ENCODE results near the gene HP.

DNA sequence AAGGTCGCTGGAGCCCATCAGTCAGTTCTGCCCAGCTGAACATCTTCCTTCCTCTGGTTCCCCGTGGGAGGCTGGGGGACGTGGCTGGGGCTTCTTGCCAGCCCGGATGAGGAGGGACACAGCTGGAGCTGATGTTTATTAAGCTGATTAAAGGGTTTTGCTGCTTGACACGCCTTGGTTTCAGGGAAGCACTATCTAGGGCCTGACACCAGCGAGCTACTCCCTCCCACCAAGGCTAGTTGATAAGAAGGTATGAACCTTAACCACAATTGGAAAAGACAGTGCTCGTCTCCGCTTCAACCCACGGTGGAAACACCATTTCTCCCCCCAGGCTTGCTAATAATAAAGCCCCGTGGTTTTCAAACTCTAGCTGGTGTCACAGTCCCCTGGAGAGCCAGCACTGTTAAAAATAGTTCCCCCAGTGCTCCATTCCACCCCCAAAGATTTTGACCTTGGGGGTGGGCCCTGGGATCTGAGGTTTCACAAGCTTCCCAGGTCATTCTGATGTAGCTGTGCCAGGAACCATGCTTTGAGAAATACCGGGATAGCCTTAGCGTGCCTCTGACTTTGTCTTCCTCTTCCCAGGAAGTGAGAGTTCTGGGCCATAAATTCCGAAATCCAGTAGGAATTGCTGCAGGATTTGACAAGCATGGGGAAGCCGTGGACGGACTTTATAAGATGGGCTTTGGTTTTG is 40.3 kb upstream of the HP start:
- TF ChIP-seq, protein P1, sequence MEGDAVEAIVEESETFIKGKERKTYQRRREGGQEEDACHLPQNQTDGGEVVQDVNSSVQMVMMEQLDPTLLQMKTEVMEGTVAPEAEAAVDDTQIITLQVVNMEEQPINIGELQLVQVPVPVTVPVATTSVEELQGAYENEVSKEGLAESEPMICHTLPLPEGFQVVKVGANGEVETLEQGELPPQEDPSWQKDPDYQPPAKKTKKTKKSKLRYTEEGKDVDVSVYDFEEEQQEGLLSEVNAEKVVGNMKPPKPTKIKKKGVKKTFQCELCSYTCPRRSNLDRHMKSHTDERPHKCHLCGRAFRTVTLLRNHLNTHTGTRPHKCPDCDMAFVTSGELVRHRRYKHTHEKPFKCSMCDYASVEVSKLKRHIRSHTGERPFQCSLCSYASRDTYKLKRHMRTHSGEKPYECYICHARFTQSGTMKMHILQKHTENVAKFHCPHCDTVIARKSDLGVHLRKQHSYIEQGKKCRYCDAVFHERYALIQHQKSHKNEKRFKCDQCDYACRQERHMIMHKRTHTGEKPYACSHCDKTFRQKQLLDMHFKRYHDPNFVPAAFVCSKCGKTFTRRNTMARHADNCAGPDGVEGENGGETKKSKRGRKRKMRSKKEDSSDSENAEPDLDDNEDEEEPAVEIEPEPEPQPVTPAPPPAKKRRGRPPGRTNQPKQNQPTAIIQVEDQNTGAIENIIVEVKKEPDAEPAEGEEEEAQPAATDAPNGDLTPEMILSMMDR (IDR thresholded peaks at IDR 0.05) = no peak
- TF ChIP-seq POLR2A (IDR thresholded peaks at IDR 0.05) = no peak
